ENCODE data around the gene C10orf95. TPM values are rescaled to one million over a fixed set of nuclear protein-coding genes. Genes with fewer than 3 reads are reported as not detected.

The C10orf95 gene
- total and polyA plus RNA-seq, 7 donors: 0.36 to 2.4 (median 0.99) TPM; not detected in 3

GRCh38 chr10:102431452-102432124 lies 19.8 kb downstream of the C10orf95 start:
- 15 to 22% methylated on average over 4 of the region's 4 CpGs for WGBS, 2 donors
- no peak for DNase-seq
- Histone ChIP-seq H3K27ac (peak overlapping the region; percentile 84 to 95 (median 86)), H3K9me3 (no peaks in the 10 kb centered on the region), H3K27me3 (peaks cover 0 to 28% (median 5%) of the 10 kb centered on the region in 3 donors), H3K4me3 (peak overlapping the region; percentile 83 to 99 (median 90)), H3K4me1 (peaks cover 0 to 16% (median 12%) of the 10 kb centered on the region in 4 donors), H3K36me3 (no peaks in the 10 kb centered on the region)
- TF ChIP-seq CTCF (IDR thresholded peaks at IDR 0.05) (no peak), POLR2A (IDR thresholded peaks at IDR 0.05) (no peak), EP300 (IDR thresholded peaks at IDR 0.05) (no peak), POLR2AphosphoS5 (IDR thresholded peaks at IDR 0.05) (no peak)
- intact Hi-C loops (cut with DNase I): loop anchor here (2.0 kb wide), 1 partner anchor 19 kb away; the partner anchor contains the start of gene C10orf95

GRCh38 chr10:102429468-102429867 lies 21.9 kb downstream of the C10orf95 start:
- intact Hi-C loops (cut with DNase I): loop anchor here (5.0 kb wide), 1 partner anchor 187 kb away; the partner anchor contains the start of gene PITX3
- Histone ChIP-seq H3K9me3 (no peaks in the 10 kb centered on the region), H3K4me1 (peaks cover 0 to 16% (median 12%) of the 10 kb centered on the region in 4 donors), H3K36me3 (peaks cover 0 to 6% (median 2%) of the 10 kb centered on the region in 4 donors), H3K27ac (no peak overlapping the region), H3K4me3 (no peak overlapping the region), H3K27me3 (peaks cover 0 to 13% (median 5%) of the 10 kb centered on the region in 3 donors)
- TF ChIP-seq POLR2A (IDR thresholded peaks at IDR 0.05): no peak
- DNase-seq: no peak
- 91 to 92% methylated on average over 8 of the region's 8 CpGs for WGBS, 2 donors

GRCh38 chr10:102426803-102427287 lies 24.5 kb downstream of the C10orf95 start:
- Histone ChIP-seq H3K27me3 (no peaks in the 10 kb centered on the region), H3K4me1 (peaks cover 0 to 24% (median 22%) of the 10 kb centered on the region in 4 donors), H3K36me3 (peaks cover 10 to 24% (median 11%) of the 10 kb centered on the region in 4 donors), H3K9me3 (no peaks in the 10 kb centered on the region), H3K27ac (no peak overlapping the region), H3K4me3 (no peak overlapping the region)
- intact Hi-C loops (cut with DNase I): loop anchor here (5.0 kb wide), 1 partner anchor 185 kb away; the partner anchor contains the start of gene PITX3
- TF ChIP-seq POLR2A (IDR thresholded peaks at IDR 0.05) (no peak), POLR2AphosphoS5 (IDR thresholded peaks at IDR 0.05) (no peak), EP300 (IDR thresholded peaks at IDR 0.05) (no peak), CTCF (IDR thresholded peaks at IDR 0.05) (no peak)
- no peak for DNase-seq
- WGBS, 2 donors: 92% methylated on average over 7 of the region's 7 CpGs

GRCh38 chr10:102425444-102425843 lies 25.9 kb downstream of the C10orf95 start:
- TF ChIP-seq CTCF (IDR thresholded peaks at IDR 0.05) (no peak), POLR2A (IDR thresholded peaks at IDR 0.05) (no peak), EP300 (IDR thresholded peaks at IDR 0.05) (no peak), POLR2AphosphoS5 (IDR thresholded peaks at IDR 0.05) (no peak)

GRCh38 chr10:102424916-102425315 lies 26.4 kb downstream of the C10orf95 start:
- H3K4me1 ChIP-seq: peaks cover 0 to 26% (median 23%) of the 10 kb centered on the region in 4 donors
- TF ChIP-seq POLR2A (IDR thresholded peaks at IDR 0.05) (no peak), EP300 (IDR thresholded peaks at IDR 0.05) (no peak), POLR2AphosphoS5 (IDR thresholded peaks at IDR 0.05) (no peak), CTCF (IDR thresholded peaks at IDR 0.05) (no peak)
- no peak overlapping the region for H3K27ac ChIP-seq
- H3K9me3 ChIP-seq: no peaks in the 10 kb centered on the region
- peaks cover 10 to 24% (median 11%) of the 10 kb centered on the region in 4 donors for H3K36me3 ChIP-seq
- 90 to 91% methylated on average over 6 of the region's 6 CpGs for WGBS, 2 donors
- intact Hi-C loops (cut with DNase I): loop anchor here (5.0 kb wide), 3 partner anchors 52 to 183 kb away; partner anchors contain the start of gene PITX3
- DNase-seq: no peak
- no peaks in the 10 kb centered on the region for H3K27me3 ChIP-seq
- H3K4me3 ChIP-seq: no peak overlapping the region

More at GRCh38 chr10:102425444-102425843, 25.9 kb downstream of the C10orf95 start:
- Histone ChIP-seq H3K4me1 (peaks cover 0 to 21% (median 18%) of the 10 kb centered on the region in 4 donors), H3K4me3 (no peak overlapping the region), H3K36me3 (peaks cover 10 to 24% (median 11%) of the 10 kb centered on the region in 4 donors), H3K27me3 (no peaks in the 10 kb centered on the region), H3K9me3 (no peaks in the 10 kb centered on the region), H3K27ac (no peak overlapping the region)
- intact Hi-C loops (cut with DNase I): loop anchor here (5.0 kb wide), 1 partner anchor 183 kb away; the partner anchor contains the start of gene PITX3
- WGBS, 2 donors: 89 to 95% methylated on average over 1 of the region's 1 CpG
- no peak for DNase-seq

Data from sigmoid colon (tissue), 7 donors.